Chondrocyte (in vitro differentiated cells): Measurements from ENCODE around the gene SEC31A. TPM values are rescaled to one million over a fixed set of nuclear protein-coding genes. Genes with fewer than 3 reads are reported as not detected.
"Not testable (repeated sequence)": the region's sequence is repeated elsewhere in the genome, so short reads cannot be mapped to it uniquely, and the experiment has no call there.

Experiments
- DNase-seq: peaks from one replicate; pipeline ENCODE4 v3.0.0; 2021; ENCODE audit warnings: mixed read lengths, low spot score
- H3K27ac Mint-ChIP-seq: one replicate; pipeline ENCODE4 v1.8.0; 2021; ENCODE audit warnings: mild to moderate bottlenecking, moderate library complexity, mixed read lengths; ENCODE audit not compliant: unreplicated experiment
- H3K27me3 Mint-ChIP-seq: 2 replicates; pipeline ENCODE4 v1.8.0; 2021; ENCODE audit warnings: low read depth, mixed read lengths
- H3K36me3 Mint-ChIP-seq: 2 replicates; pipeline ENCODE4 v1.8.0; 2021; ENCODE audit warnings: low read depth, mixed read lengths
- H3K4me1 Mint-ChIP-seq: 2 replicates; pipeline ENCODE4 v1.8.0; 2021; ENCODE audit warnings: low read depth, mild to moderate bottlenecking, mixed read lengths
- H3K4me3 Mint-ChIP-seq: one replicate; pipeline ENCODE4 v1.8.0; 2021; ENCODE audit warnings: mild to moderate bottlenecking, moderate library complexity, mixed read lengths; ENCODE audit not compliant: unreplicated experiment
- H3K9me3 Mint-ChIP-seq: 2 replicates; pipeline ENCODE4 v1.8.0; 2021; ENCODE audit warnings: low read depth, mixed read lengths
- total RNA-seq: library from RNA; stranded (reverse); gene quantifications from 3 replicates; pipeline ENCODE4 v1.2.1, GENCODE V29; 2021
- TF ChIP-seq, protein P1 (sequence below): fragments of 200-600 bp; sonication (generic); IDR thresholded peaks from 2 replicates; pipeline ENCODE4 v1.5.0; 2021; ENCODE audit warnings: antibody characterized with exemption, mild to moderate bottlenecking, moderate library complexity

SEC31A gene
- total RNA-seq, 1 donor from 2014 or later: 421 TPM

- peaks cover 33% of the 10 kb centered on the region for H3K36me3 Mint-ChIP-seq
These were observed 29.4 kb downstream of the SEC31A start for GRCh38 chr4:82861529-82861928.

GRCh38 chr4:82860487-82860886 lies 30.5 kb downstream of the SEC31A start:
- Mint-ChIP-seq H3K27ac (peak overlapping the region; percentile 45), H3K36me3 (peaks cover 35% of the 10 kb centered on the region), H3K4me1 (peaks cover 26% of the 10 kb centered on the region)
- not testable (repeated sequence) for H3K27me3 Mint-ChIP-seq, H3K4me3 Mint-ChIP-seq, H3K9me3 Mint-ChIP-seq, DNase-seq

More at GRCh38 chr4:82861529-82861928, 29.4 kb downstream of the SEC31A start:
- Mint-ChIP-seq H3K27me3 (no peaks in the 10 kb centered on the region), H3K9me3 (no peaks in the 10 kb centered on the region), H3K27ac (peak overlapping the region; percentile 75), H3K4me1 (peaks cover 37% of the 10 kb centered on the region), H3K4me3 (no peak overlapping the region)
- TF ChIP-seq, protein P1, sequence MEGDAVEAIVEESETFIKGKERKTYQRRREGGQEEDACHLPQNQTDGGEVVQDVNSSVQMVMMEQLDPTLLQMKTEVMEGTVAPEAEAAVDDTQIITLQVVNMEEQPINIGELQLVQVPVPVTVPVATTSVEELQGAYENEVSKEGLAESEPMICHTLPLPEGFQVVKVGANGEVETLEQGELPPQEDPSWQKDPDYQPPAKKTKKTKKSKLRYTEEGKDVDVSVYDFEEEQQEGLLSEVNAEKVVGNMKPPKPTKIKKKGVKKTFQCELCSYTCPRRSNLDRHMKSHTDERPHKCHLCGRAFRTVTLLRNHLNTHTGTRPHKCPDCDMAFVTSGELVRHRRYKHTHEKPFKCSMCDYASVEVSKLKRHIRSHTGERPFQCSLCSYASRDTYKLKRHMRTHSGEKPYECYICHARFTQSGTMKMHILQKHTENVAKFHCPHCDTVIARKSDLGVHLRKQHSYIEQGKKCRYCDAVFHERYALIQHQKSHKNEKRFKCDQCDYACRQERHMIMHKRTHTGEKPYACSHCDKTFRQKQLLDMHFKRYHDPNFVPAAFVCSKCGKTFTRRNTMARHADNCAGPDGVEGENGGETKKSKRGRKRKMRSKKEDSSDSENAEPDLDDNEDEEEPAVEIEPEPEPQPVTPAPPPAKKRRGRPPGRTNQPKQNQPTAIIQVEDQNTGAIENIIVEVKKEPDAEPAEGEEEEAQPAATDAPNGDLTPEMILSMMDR: no peak
- DNase-seq: no peak

DNA sequence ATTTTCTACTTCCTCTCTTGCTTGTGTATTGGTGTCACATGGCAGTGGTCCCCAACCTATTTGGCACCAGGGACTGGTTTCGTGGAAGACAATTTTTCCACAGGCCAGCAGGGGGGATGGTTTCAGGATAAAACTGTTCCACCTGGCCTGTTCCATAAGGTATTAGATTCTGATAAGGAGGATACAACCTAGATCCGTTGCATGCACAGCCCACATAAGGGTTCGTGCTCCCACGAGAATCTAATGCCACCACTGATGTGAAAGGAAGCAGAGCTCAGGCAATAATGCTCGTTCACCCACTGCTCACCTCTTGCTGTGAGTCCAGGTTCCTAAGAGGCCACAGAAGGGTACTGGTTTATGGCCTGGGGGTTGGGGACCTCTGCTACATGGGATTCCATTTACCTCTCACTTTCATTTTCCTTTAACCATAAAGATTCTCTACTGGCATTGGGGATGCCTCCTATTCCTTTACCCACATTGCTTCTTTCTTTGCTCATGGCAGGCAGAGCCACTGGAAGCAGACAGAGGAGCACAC lies 38.1 kb downstream of the SEC31A start:
- DNase-seq: no peak
- H3K27ac Mint-ChIP-seq: peak overlapping the region; percentile 19
- no peak overlapping the region for H3K4me3 Mint-ChIP-seq
- no peaks in the 10 kb centered on the region for H3K9me3 Mint-ChIP-seq
- no peaks in the 10 kb centered on the region for H3K27me3 Mint-ChIP-seq
- TF ChIP-seq, protein P1: peak; percentile 2
- peaks cover 53% of the 10 kb centered on the region for H3K36me3 Mint-ChIP-seq
- H3K4me1 Mint-ChIP-seq: peaks cover 2% of the 10 kb centered on the region

DNA sequence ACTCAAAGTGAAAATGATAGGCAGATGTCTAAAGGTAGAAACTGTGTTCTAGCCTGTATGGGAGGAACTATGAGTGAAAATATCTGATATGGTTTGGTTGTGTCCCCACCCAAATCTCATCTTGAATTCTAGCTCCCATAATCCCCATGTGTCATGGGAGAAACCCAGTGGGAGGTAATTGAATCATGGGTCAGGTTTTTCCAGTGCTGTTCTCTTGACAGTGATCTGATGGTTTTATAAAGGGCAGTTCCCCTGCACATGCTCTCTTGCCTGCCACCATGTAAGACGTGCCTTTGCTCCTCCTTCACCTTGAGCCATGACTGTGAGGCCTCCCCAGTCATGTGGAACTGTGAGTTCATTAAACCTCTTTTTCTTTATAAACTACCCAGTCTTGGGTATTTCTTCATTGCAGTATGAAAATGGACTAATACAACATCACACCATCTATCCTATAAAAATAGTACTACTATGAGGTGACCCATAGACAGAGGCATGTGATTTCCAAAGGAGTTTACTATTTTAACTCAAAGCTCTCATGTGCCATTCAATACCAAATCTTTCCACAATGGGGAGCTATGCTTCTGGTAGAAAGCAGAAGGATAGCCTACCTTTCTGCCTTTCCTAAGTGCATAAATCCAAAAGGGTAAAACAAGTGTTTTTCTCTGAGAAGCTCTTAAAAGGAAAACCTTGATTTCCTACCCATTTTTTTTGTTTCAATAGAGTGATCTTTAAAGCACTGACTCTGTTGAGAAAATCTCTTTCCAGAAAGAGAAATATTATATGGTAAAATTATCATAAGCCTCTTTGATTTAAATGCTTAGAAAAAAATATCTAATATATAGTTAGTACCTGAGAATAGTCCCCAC lies 38.8 kb downstream of the SEC31A start:
- TF ChIP-seq, protein P1: peak; percentile 71
- H3K27ac Mint-ChIP-seq: peak overlapping the region; percentile 34
- H3K27me3 Mint-ChIP-seq: no peaks in the 10 kb centered on the region
- H3K4me3 Mint-ChIP-seq: no peak overlapping the region
- H3K36me3 Mint-ChIP-seq: peaks cover 52% of the 10 kb centered on the region
- DNase-seq: no peak
- H3K4me1 Mint-ChIP-seq: peaks cover 2% of the 10 kb centered on the region
- no peaks in the 10 kb centered on the region for H3K9me3 Mint-ChIP-seq

GRCh38 chr4:82851318-82851717 lies 39.6 kb downstream of the SEC31A start:
- no peaks in the 10 kb centered on the region for H3K9me3 Mint-ChIP-seq
- peaks cover 2% of the 10 kb centered on the region for H3K4me1 Mint-ChIP-seq

More at GRCh38 chr4:82851318-82851717, 39.6 kb downstream of the SEC31A start:
- DNase-seq: no peak
- Mint-ChIP-seq H3K27me3 (no peaks in the 10 kb centered on the region), H3K27ac (peak overlapping the region; percentile 82), H3K4me3 (no peak overlapping the region), H3K36me3 (peaks cover 55% of the 10 kb centered on the region)
- TF ChIP-seq, protein P1: no peak
